GM12891 (cell line): ENCODE data around the gene EPB41L3.

Source experiments
- POLR2A ChIP-seq: IDR thresholded peaks from 2 replicates; pipeline ENCODE4 v1.6.1; 2011; ENCODE audit warnings: low read depth, low read length, control low read depth
- POLR2AphosphoS5 ChIP-seq: IDR thresholded peaks from 2 replicates; pipeline ENCODE4 v1.6.1; 2011; ENCODE audit warnings: low read depth, low read length, control low read depth
- TAF1 ChIP-seq: IDR thresholded peaks from 2 replicates; pipeline ENCODE4 v1.6.1; 2011; ENCODE audit warnings: low read depth, low read length, control low read depth

DNA sequence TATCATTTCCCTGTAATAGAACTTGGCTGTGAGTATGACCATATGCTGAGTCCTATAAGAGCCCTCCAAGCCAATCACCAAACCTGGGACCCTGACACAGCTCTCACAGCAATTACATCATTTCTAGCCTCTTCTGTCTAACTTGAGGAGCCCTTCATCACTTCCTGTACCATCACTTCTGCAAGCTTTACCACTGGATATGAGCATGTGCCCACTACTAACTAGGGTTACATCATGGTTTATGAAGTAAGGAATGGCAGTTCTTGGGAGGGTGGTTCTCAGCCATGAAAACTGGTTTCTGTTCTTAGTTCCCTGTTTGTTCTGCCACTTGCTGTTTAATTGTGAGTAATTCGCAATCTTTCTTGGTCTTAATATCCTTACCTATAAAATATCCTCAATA lies 31.0 kb upstream of the EPB41L3 start:
- TF ChIP-seq POLR2AphosphoS5 (no peak), POLR2A (no peak), TAF1 (no peak)
